Measurements from ENCODE around the gene MYL10.
A peak's percentile ranks its signal among the peaks of the same experiment; 100 is the strongest.
"Not testable (repeated sequence)": the region's sequence is repeated elsewhere in the genome, so short reads cannot be mapped to it uniquely, and the experiment has no call there.

Gene MYL10

GRCh38 chr7:101617451-101618206, 11.5 kb downstream of the MYL10 start:
- no peak for DNase-seq

- DNase-seq, result no peak
Observed at GRCh38 chr7:101615446-101615845, 13.7 kb downstream of the MYL10 start.

- DNase-seq, result no peak
Observed at GRCh38 chr7:101614939-101615302, 14.2 kb downstream of the MYL10 start.

- DNase-seq, result no peak
Observed at GRCh38 chr7:101614098-101614938, 14.8 kb downstream of the MYL10 start.

- DNase-seq, result no peak
Observed at GRCh38 chr7:101612885-101613515, 16.1 kb downstream of the MYL10 start.

GRCh38 chr7:101608772-101609713, 20.1 kb downstream of the MYL10 start:
- no peak for DNase-seq

GRCh38 chr7:101606498-101606923, 22.6 kb downstream of the MYL10 start:
- DNase-seq, result no peak

GRCh38 chr7:101605611-101606497, 23.2 kb downstream of the MYL10 start:
- no peak for DNase-seq

GRCh38 chr7:101604934-101605332, 24.2 kb downstream of the MYL10 start:
- not testable (repeated sequence) for DNase-seq

- no peak for DNase-seq
Observed at GRCh38 chr7:101604331-101604933, 24.7 kb downstream of the MYL10 start.

- peak; percentile 55 for DNase-seq
Observed at GRCh38 chr7:101602484-101603241, 26.4 kb downstream of the MYL10 start.

- DNase-seq, result no peak
Observed at GRCh38 chr7:101602082-101602481, 27.0 kb downstream of the MYL10 start.

GRCh38 chr7:101599787-101600186, 29.3 kb downstream of the MYL10 start:
- no peak for DNase-seq

- no peak for DNase-seq
Observed at GRCh38 chr7:101598986-101599771, 29.9 kb downstream of the MYL10 start.

- DNase-seq, result no peak
Observed at GRCh38 chr7:101598422-101598985, 30.6 kb downstream of the MYL10 start.

GRCh38 chr7:101597941-101598340, 31.2 kb downstream of the MYL10 start:
- DNase-seq, result no peak

GRCh38 chr7:101596898-101597297, 32.2 kb downstream of the MYL10 start:
- DNase-seq, result no peak

- DNase-seq, result no peak
Observed at GRCh38 chr7:101595766-101596537, 33.1 kb downstream of the MYL10 start.
